Naive thymus-derived CD4-positive, alpha-beta T cell (primary cell): ENCODE results near the gene ARHGAP24. TPM values are rescaled to one million over a fixed set of nuclear protein-coding genes. Genes with fewer than 3 reads are reported as not detected.

Source experiments
- ATAC-seq: fragments of 150-1000 bp; cut with Tn5 transposase; 2 replicates; pipeline ENCODE4 v1.10.0; 2021; ENCODE audit warnings: mild to moderate bottlenecking, moderate library complexity
- CTCF ChIA-PET: fragments of 350-600 bp; sonication (Branson Sonifier 250); formaldehyde crosslinking; loops from one replicate; lab custom pipeline; 2021; ENCODE audit warnings: antibody characterized with exemption; lab: Charles Lee
- POLR2A ChIA-PET: fragments of 350-600 bp; sonication (Branson Sonifier 250); formaldehyde crosslinking; loops from one replicate; lab custom pipeline; 2021; ENCODE audit warnings: antibody characterized with exemption, inconsistent platforms; lab: Charles Lee
- DNase-seq, 9 donors: peaks; one replicate each; pipeline versions ENCODE4 v3.0.0 to v3.0.0-alpha.2; 2020 to 2022; ENCODE audit warnings: mixed read lengths in 1 of 9
- H3K27ac ChIP-seq: one replicate; pipeline ENCODE4 v1.7.0; 2013; ENCODE audit warnings: mild to moderate bottlenecking, low read depth, low read length, moderate library complexity
- H3K27me3 ChIP-seq, 2 donors: one replicate each; pipeline ENCODE4 v1.7.0; 2013; ENCODE audit warnings: low read length in 2 of 2, mild to moderate bottlenecking in 2 of 2, moderate library complexity in 2 of 2; ENCODE audit not compliant: control insufficient read depth in 2 of 2, insufficient read depth in 2 of 2
- H3K36me3 ChIP-seq, 3 experiments: 1 replicate in 2 of 3; 2 replicates in 1 of 3; pipeline ENCODE4 v1.7.0; 2013; ENCODE audit warnings: low read length in 3 of 3, mild to moderate bottlenecking in 3 of 3, moderate library complexity in 1 of 3; ENCODE audit not compliant: insufficient read depth in 3 of 3, control insufficient read depth in 2 of 3
- H3K4me1 ChIP-seq, 2 donors: one replicate each; pipeline ENCODE4 v1.7.0; 2013; ENCODE audit warnings: low read length in 2 of 2, mild to moderate bottlenecking in 2 of 2, moderate library complexity in 1 of 2; ENCODE audit not compliant: control insufficient read depth in 2 of 2, insufficient read depth in 2 of 2
- H3K4me3 ChIP-seq: 2 replicates; pipeline ENCODE4 v1.7.0; 2013; ENCODE audit warnings: mild to moderate bottlenecking, low read length
- H3K9me3 ChIP-seq, 3 experiments: 1 replicate in 2 of 3; 2 replicates in 1 of 3; pipeline ENCODE4 v1.7.0; 2013; ENCODE audit warnings: low read length in 3 of 3; ENCODE audit not compliant: control insufficient read depth in 2 of 3
- H3K27ac Mint-ChIP-seq, 9 donors: one replicate each; pipeline ENCODE4 v1.8.0; 2020 to 2022; ENCODE audit warnings: mixed read lengths in 9 of 9, mild to moderate bottlenecking in 8 of 9, moderate library complexity in 5 of 9, inconsistent platforms in 2 of 9
- H3K27me3 Mint-ChIP-seq, 5 donors: one replicate each; pipeline ENCODE4 v1.8.0; 2021 to 2022; ENCODE audit warnings: mixed read lengths in 5 of 5, mild to moderate bottlenecking in 1 of 5
- H3K36me3 Mint-ChIP-seq, 5 donors: one replicate each; pipeline ENCODE4 v1.8.0; 2020 to 2022; ENCODE audit warnings: mixed read lengths in 5 of 5, mild to moderate bottlenecking in 3 of 5, inconsistent platforms in 1 of 5
- H3K4me1 Mint-ChIP-seq, 7 donors: one replicate each; pipeline ENCODE4 v1.8.0; 2020 to 2022; ENCODE audit warnings: mixed read lengths in 7 of 7, mild to moderate bottlenecking in 3 of 7, inconsistent platforms in 1 of 7
- H3K4me3 Mint-ChIP-seq, 10 donors: one replicate each; pipeline ENCODE4 v1.8.0; 2020 to 2022; ENCODE audit warnings: mild to moderate bottlenecking in 10 of 10, mixed read lengths in 10 of 10, moderate library complexity in 6 of 10, inconsistent platforms in 2 of 10
- H3K9me3 Mint-ChIP-seq, 11 donors: one replicate each; pipeline ENCODE4 v1.8.0; 2020 to 2022; ENCODE audit warnings: mixed read lengths in 11 of 11, mild to moderate bottlenecking in 4 of 11, inconsistent platforms in 1 of 11, moderate library complexity in 1 of 11
- intact Hi-C, 2 donors: fragments of 100-400 bp; cut with micrococcal nuclease; formaldehyde crosslinking; loops; one replicate each; pipeline ENCODE4 v1.15.1; 2023
- polyA plus RNA-seq, 2 donors: library from polyadenylated mRNA; unstranded; fragments of 300-500 nt; fragmentation: Illumina TruSeq; gene quantifications; one replicate each; pipeline ENCODE4 v1.2.3, GENCODE V29; 2021
- total RNA-seq, 6 experiments: library from RNA in 5 of 6; stranded (reverse) in 5 of 6; gene quantifications; 1 replicate in 5 of 6; 2 replicates in 1 of 6; pipeline ENCODE4 v1.2.3 and lab custom pipeline; 2021 to 2026

The ARHGAP24 gene
- total and polyA plus RNA-seq, 7 experiments from 2014 or later = 0.41 to 12.7 (median 1.3) TPM; not detected in 3

- Mint-ChIP-seq H3K9me3 (peaks cover 0 to 6% (median 0%) of the 10 kb centered on the region in 11 donors), H3K36me3 (no peaks in the 10 kb centered on the region), H3K27ac (no peak overlapping the region), H3K4me1 (peaks cover 0 to 2% (median 0%) of the 10 kb centered on the region in 7 donors), H3K4me3 (no peak overlapping the region), H3K27me3 (peaks cover 4 to 15% (median 6%) of the 10 kb centered on the region in 5 donors)
- ChIA-PET POLR2A (no interaction called here), CTCF (no interaction called here)
- H3K9me3 ChIP-seq = no peaks in the 10 kb centered on the region
- no peaks in the 10 kb centered on the region for H3K27me3 ChIP-seq
- ATAC-seq = peak; percentile 22
- H3K36me3 ChIP-seq = no peaks in the 10 kb centered on the region
- no peaks in the 10 kb centered on the region for H3K4me1 ChIP-seq
- DNase-seq = no peak
- no peak overlapping the region for H3K4me3 ChIP-seq
- H3K27ac ChIP-seq = no peak overlapping the region
- intact Hi-C loops = no loop called here
Measured at GRCh38 chr4:85482010-85482738, 7.2 kb downstream of the ARHGAP24 start.

- CTCF ChIA-PET = no interaction called here
- no peak overlapping the region for H3K27ac ChIP-seq
- ATAC-seq = no peak
Measured at GRCh38 chr4:85486425-85487086, 11.6 kb downstream of the ARHGAP24 start.

GRCh38 chr4:85488416-85488815 is 13.5 kb downstream of the ARHGAP24 start:
- peaks cover 0 to 3% (median 0%) of the 10 kb centered on the region in 7 donors for H3K4me1 Mint-ChIP-seq
- H3K27me3 Mint-ChIP-seq = no peaks in the 10 kb centered on the region
- Histone ChIP-seq H3K27ac (no peak overlapping the region), H3K9me3 (no peaks in the 10 kb centered on the region), H3K36me3 (no peaks in the 10 kb centered on the region), H3K4me1 (no peaks in the 10 kb centered on the region), H3K4me3 (no peak overlapping the region), H3K27me3 (no peaks in the 10 kb centered on the region)
- peaks cover 0 to 3% (median 0%) of the 10 kb centered on the region in 11 donors for H3K9me3 Mint-ChIP-seq
- ATAC-seq (no peak), DNase-seq (no peak)
- H3K27ac Mint-ChIP-seq = no peak overlapping the region
- intact Hi-C loops = no loop called here
- H3K36me3 Mint-ChIP-seq = no peaks in the 10 kb centered on the region
- ChIA-PET CTCF (no interaction called here), POLR2A (no interaction called here)
- no peak overlapping the region for H3K4me3 Mint-ChIP-seq

More at GRCh38 chr4:85486425-85487086, 11.6 kb downstream of the ARHGAP24 start:
- Histone ChIP-seq H3K9me3 (no peaks in the 10 kb centered on the region), H3K36me3 (no peaks in the 10 kb centered on the region), H3K4me1 (no peaks in the 10 kb centered on the region), H3K4me3 (no peak overlapping the region), H3K27me3 (no peaks in the 10 kb centered on the region)
- Mint-ChIP-seq H3K4me3 (no peak overlapping the region), H3K36me3 (no peaks in the 10 kb centered on the region), H3K4me1 (no peaks in the 10 kb centered on the region), H3K27ac (no peak overlapping the region), H3K27me3 (no peaks in the 10 kb centered on the region), H3K9me3 (peaks cover 0 to 2% (median 0%) of the 10 kb centered on the region in 11 donors)
- intact Hi-C loops = no loop called here
- DNase-seq = no peak
- POLR2A ChIA-PET = no interaction called here

- H3K27me3 ChIP-seq = no peaks in the 10 kb centered on the region
- ATAC-seq (no peak), DNase-seq (no peak)
- no peaks in the 10 kb centered on the region for H3K4me1 ChIP-seq
- Mint-ChIP-seq H3K36me3 (no peaks in the 10 kb centered on the region), H3K27me3 (no peaks in the 10 kb centered on the region), H3K4me1 (peaks cover 0 to 3% (median 0%) of the 10 kb centered on the region in 7 donors), H3K4me3 (no peak overlapping the region), H3K9me3 (peaks cover 0 to 6% (median 0%) of the 10 kb centered on the region in 11 donors), H3K27ac (no peak overlapping the region)
- no peaks in the 10 kb centered on the region for H3K9me3 ChIP-seq
- H3K4me3 ChIP-seq = no peak overlapping the region
- POLR2A ChIA-PET = interaction anchor here (0.6 kb wide), 1 partner anchor 63 kb away, joined by 3 read pairs; no protein-coding TSS in a partner anchor
- intact Hi-C loops = no loop called here
- CTCF ChIA-PET = no interaction called here
- no peak overlapping the region for H3K27ac ChIP-seq
- H3K36me3 ChIP-seq = no peaks in the 10 kb centered on the region
Measured at GRCh38 chr4:85489273-85489981, 14.5 kb downstream of the ARHGAP24 start.

DNA sequence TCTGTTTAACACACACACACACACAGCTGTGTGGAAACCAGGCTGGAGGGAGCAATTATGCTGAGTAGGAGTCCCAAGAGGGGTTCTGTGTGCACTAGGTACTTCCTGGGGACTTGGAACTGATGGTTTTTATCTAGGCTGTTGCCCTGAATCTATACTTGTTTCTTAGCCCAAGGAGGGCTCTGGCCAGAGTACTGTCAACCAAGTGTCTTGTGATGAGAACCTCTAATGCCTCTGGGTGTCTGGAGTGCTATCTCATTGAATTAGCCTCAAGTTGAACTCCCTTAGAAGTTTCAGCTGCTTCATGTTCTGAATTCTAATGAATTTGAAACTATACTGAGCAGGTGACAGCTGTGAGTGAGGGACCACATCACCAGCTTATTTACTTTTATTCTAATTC is 16.6 kb downstream of the ARHGAP24 start:
- no peaks in the 10 kb centered on the region for H3K27me3 Mint-ChIP-seq
- ATAC-seq (no peak), DNase-seq (no peak)
- peaks cover 0 to 3% (median 0%) of the 10 kb centered on the region in 7 donors for H3K4me1 Mint-ChIP-seq
- H3K27ac Mint-ChIP-seq = no peak overlapping the region
- Histone ChIP-seq H3K9me3 (no peaks in the 10 kb centered on the region), H3K27ac (no peak overlapping the region), H3K4me3 (no peak overlapping the region), H3K27me3 (no peaks in the 10 kb centered on the region), H3K36me3 (no peaks in the 10 kb centered on the region), H3K4me1 (no peaks in the 10 kb centered on the region)
- H3K36me3 Mint-ChIP-seq = peaks cover 0 to 4% (median 0%) of the 10 kb centered on the region in 5 donors
- intact Hi-C loops = no loop called here
- peaks cover 0 to 12% (median 0%) of the 10 kb centered on the region in 11 donors for H3K9me3 Mint-ChIP-seq
- POLR2A ChIA-PET = no interaction called here
- H3K4me3 Mint-ChIP-seq = no peak overlapping the region
- CTCF ChIA-PET = no interaction called here

DNA sequence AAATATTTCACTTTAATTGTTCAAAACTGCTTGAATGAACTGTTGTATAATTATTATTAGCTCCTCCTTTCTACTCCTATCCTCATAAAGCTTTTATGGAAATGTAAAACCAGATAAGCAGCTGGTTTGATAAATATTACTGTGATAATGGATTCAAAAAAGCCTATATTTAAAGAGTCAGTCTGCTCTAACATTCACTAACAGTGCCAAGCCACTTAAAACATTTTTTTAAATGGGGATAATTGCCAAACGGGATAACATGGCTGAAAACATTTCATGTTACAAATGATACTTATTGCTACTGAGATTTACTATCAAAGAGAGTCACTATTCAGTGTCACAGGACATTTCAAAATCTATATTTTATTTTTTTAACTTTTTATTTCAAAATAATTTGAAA is 17.4 kb downstream of the ARHGAP24 start:
- intact Hi-C loops = no loop called here
- Mint-ChIP-seq H3K4me1 (peaks cover 0 to 3% (median 0%) of the 10 kb centered on the region in 7 donors), H3K27ac (no peak overlapping the region), H3K36me3 (peaks cover 0 to 4% (median 0%) of the 10 kb centered on the region in 5 donors), H3K27me3 (no peaks in the 10 kb centered on the region), H3K9me3 (peaks cover 0 to 12% (median 0%) of the 10 kb centered on the region in 11 donors), H3K4me3 (no peak overlapping the region)
- no peak overlapping the region for H3K27ac ChIP-seq
- no peaks in the 10 kb centered on the region for H3K36me3 ChIP-seq
- POLR2A ChIA-PET = no interaction called here
- no peak for ATAC-seq
- no peaks in the 10 kb centered on the region for H3K27me3 ChIP-seq
- H3K9me3 ChIP-seq = no peaks in the 10 kb centered on the region
- CTCF ChIA-PET = no interaction called here
- no peak for DNase-seq
- H3K4me3 ChIP-seq = no peak overlapping the region
- H3K4me1 ChIP-seq = no peaks in the 10 kb centered on the region
